Kidney glomerular epithelial cell (primary cell): ENCODE data around the gene PDIA6.
"Not testable (repeated sequence)": the region's sequence is repeated elsewhere in the genome, so short reads cannot be mapped to it uniquely, and the experiment has no call there.

Source experiments
- DNase-seq: peaks from one replicate; lab custom pipeline; 2025; lab: John Stamatoyannopoulos, UW

Gene PDIA6

GRCh38 chr2:10810202-10811161 is 2.1 kb downstream of the PDIA6 start:
- no peak for DNase-seq

GRCh38 chr2:10806543-10806942 is 6.0 kb downstream of the PDIA6 start:
- DNase-seq = no peak

- DNase-seq = not testable (repeated sequence)
Measured at GRCh38 chr2:10805990-10806389, 6.6 kb downstream of the PDIA6 start.

GRCh38 chr2:10802657-10803056 is 9.9 kb downstream of the PDIA6 start:
- no peak for DNase-seq

- DNase-seq = no peak
Measured at GRCh38 chr2:10800163-10800562, 12.4 kb downstream of the PDIA6 start.

GRCh38 chr2:10798783-10799182 is 13.8 kb downstream of the PDIA6 start:
- DNase-seq = no peak

- DNase-seq = no peak
Measured at GRCh38 chr2:10796703-10797102, 15.9 kb downstream of the PDIA6 start.

GRCh38 chr2:10795508-10796046 is 17.0 kb downstream of the PDIA6 start:
- DNase-seq = no peak

GRCh38 chr2:10794876-10795275 is 17.7 kb downstream of the PDIA6 start:
- DNase-seq = no peak

GRCh38 chr2:10793816-10794215 is 18.8 kb downstream of the PDIA6 start:
- no peak for DNase-seq

GRCh38 chr2:10792660-10793400 is 19.8 kb downstream of the PDIA6 start:
- no peak for DNase-seq

- DNase-seq = no peak
Measured at GRCh38 chr2:10792001-10792634, 20.5 kb downstream of the PDIA6 start.

GRCh38 chr2:10790228-10790973 is 22.2 kb downstream of the PDIA6 start:
- peak; percentile 83 for DNase-seq

- DNase-seq = no peak
Measured at GRCh38 chr2:10788855-10789254, 23.7 kb downstream of the PDIA6 start.

GRCh38 chr2:10787176-10787968 is 25.2 kb downstream of the PDIA6 start:
- no peak for DNase-seq

GRCh38 chr2:10786240-10786982 is 26.2 kb downstream of the PDIA6 start:
- DNase-seq = no peak

- DNase-seq = no peak
Measured at GRCh38 chr2:10785260-10785659, 27.3 kb downstream of the PDIA6 start.

- no peak for DNase-seq
Measured at GRCh38 chr2:10784719-10785118, 27.9 kb downstream of the PDIA6 start.

GRCh38 chr2:10783421-10783820 is 29.2 kb downstream of the PDIA6 start:
- peak; percentile 57 for DNase-seq

- no peak for DNase-seq
Measured at GRCh38 chr2:10781746-10782145, 30.8 kb downstream of the PDIA6 start.
